ENCODE results near the gene MINDY1.

MINDY1 gene

DNA sequence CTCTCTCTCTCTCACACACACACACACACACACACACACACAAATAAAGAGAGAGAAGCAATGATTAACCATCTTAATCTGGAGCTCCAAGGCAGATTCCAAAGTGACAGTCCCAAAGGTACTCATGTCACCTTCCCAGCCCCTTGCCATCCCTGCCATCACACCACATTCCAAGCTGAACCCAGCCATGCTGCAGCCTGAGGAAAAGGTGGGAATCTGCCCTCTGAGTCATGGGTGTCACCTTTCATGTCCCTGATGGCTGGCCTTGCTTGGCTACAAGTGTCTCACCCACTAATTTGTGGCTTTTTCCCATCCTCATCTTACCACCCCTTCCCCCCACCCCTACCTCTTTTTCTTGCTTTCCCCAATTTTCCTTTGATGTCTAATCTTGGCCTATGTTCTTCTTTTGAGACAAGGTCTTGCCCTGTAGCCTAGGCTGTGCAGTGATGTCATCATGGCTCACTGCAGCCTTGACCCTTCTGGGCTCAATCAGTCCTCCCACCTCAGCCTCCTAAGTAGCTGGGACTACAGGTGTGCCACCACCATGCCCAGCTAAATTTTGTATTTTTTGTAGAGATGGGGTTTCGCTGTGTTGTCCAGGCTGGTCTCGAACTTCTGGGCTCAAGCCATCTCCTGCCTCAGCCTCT, 21.4 kb downstream of the MINDY1 start:
- DNase-seq (ENCODE audit: low read depth in 3 of 3), result no peak

DNA sequence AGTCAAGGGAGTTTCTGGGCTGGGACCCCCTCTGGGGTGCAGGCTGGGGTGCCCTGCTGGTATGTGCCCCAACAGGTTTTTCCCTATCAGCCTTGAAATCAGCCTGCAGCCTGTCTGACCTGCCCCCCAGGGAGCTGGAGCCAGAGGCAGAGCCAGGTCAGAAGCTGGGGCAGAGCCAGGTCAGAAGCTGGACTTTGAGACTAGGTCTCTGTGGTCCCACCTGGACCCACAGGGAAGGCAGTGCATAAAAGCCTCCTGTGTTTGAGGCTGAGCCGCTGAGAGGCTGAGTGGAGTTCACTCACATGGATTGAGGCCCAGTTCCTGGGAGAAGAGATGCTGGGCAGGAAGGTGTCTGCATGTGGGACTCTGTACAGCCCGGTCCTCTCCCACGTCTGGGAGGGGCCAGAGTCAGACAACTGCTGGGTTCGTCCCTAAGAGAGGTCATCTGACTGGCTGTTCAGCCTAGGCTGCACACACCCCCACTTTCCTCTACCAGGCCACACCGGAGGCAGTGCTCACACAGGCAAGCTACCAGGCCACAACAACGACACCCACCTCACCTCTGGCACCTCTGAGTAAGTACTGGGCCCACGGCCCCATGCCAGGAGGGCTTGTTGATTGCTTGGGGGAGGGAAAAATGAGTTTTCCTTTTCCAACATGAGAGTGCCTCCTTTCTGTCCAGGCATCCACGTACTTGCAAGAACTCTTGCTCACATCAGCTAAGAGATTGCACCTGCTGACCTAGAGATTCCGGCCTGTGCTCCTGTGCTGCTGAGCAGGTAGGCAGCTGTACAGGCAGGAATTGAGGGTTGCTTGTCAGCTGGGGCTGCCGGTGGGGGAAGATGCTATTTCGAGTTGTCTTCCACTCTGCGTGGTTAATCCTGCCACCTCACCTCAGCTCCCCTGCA, 24.6 kb downstream of the MINDY1 start, which contains the start of gene ANXA9:
ANXA9 (plus strand) TSS at position 488 of the 908 bp plus-strand sequence. CDS start 814 bp downstream, outside the sequence.
- DNase-seq (ENCODE audit: low read depth in 3 of 3), result no peak

GRCh38 chr1:150981177-150981804, 25.4 kb downstream of the MINDY1 start:
- no peak for DNase-seq (ENCODE audit: low read depth in 3 of 3)

- peak; percentile 78 to 86 (median 82) for DNase-seq (ENCODE audit: low read depth in 3 of 3)
Measured at GRCh38 chr1:150979092-150980056, 27.3 kb downstream of the MINDY1 start.

- peak; percentile 55 to 69 (median 56) for DNase-seq (ENCODE audit: low read depth in 3 of 3)
Measured at GRCh38 chr1:150976879-150977694, 29.6 kb downstream of the MINDY1 start.

DNA sequence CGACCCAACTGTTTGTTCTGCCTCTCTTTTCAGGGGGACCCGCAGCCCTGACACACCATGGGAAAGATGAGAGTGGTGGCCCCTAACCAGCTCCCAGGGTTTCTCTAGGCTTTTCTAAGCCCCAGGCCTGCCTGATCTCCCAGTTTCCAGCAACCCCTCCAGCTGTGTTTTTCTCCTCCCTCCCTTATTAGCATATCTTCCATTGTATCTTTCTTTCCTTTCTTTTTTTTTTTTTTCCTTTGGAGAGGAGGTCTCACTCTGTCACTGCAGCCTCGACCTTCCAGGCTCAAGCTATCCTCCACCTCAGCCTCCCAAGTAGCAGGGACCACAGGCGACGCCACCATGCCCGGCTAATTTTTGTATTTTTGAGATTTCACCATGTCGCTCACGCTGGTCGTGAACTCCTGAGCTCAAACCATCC, 30.3 kb downstream of the MINDY1 start:
- DNase-seq (ENCODE audit: low read depth in 3 of 3), result no peak

DNA sequence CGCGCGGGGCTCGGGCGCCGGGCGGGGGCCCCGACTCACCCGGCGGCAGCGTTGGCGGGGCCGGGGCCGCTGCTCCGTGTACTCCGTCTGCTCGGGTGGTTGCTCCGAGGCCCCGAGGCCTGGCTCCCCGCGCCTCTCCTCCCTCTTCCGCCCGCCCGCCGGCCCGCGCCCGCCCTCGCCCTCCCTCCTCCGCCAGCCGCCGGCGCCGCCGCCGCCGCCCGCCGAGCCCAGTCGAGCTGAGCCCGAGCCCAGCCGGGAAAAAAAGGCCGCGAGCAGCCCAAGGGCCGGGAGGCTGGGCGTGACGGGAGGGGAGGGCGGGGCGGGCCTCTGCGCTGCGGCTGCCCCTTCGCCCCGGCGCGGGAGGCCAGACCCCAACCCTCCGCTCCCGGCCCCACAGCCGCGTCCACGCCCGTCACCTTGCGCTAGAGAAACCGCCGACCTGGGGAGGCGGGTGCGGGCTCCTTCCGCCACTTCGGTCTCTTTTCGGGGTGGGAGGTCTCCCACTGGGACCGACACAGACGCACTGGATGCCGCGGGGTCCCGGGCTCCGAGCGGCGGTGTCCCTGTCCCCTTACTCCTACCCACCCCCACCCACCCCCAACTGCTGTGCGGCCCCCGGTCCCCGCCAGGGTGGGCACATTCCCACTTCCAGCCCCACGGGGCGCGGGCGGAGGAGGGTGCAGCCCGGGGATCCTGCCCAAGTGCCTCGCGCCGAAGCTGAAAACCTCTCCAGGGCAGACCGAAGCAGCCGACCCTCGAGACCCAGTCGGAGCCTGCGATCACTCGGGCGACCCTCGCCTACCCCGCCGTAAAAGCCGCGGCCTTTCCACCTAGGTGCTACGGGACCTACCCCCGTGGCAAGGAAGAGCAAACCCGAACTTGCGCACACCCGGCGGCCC, 31.9 kb downstream of the MINDY1 start, which contains the start of gene CERS2:
CERS2 (minus strand) TSS at position 256 of the 899 bp plus-strand sequence. CDS start 5,745 bp downstream, outside the sequence.
- DNase-seq (ENCODE audit: low read depth in 3 of 3), result peak; percentile 43 to 66 (median 47)

DNA sequence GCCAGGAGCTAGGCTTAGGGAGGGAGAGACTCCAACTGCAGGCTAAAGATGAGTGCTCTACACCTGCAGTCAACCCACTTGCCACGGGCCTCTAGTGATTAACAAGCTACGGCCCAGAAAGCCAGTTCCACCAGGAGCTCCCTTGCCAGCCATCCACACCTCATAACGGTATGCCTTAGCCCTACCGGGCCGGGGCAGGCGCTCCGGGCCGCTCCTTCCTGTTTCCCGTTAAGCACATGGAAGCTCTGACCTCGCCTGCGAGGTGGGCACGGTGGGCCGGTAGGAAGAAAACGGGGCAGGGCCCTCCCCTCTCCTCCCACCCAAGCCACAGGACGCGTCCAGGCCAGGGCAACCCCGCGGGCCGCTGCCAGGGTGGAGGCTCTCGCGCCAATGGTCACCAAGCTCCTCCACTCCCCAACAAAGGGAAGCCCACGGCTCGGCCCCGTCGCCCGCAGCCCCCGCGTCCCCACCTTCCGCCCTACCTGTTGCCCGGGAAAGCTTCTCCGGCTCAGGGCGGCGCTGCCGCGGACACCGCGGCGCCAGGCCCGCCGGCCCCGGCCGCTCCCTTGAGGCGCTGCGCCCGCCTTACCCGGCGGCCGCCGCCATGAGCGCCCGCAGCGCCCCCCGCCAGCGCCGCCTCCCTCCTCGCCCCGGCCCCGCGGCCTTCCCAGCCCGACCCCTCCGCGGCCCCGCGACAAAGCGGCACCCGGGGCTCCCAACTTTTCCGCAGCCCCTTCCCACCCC, 32.7 kb downstream of the MINDY1 start:
- peak in 1 of 3 donors; percentile 24 for DNase-seq (ENCODE audit: low read depth in 3 of 3)

DNA sequence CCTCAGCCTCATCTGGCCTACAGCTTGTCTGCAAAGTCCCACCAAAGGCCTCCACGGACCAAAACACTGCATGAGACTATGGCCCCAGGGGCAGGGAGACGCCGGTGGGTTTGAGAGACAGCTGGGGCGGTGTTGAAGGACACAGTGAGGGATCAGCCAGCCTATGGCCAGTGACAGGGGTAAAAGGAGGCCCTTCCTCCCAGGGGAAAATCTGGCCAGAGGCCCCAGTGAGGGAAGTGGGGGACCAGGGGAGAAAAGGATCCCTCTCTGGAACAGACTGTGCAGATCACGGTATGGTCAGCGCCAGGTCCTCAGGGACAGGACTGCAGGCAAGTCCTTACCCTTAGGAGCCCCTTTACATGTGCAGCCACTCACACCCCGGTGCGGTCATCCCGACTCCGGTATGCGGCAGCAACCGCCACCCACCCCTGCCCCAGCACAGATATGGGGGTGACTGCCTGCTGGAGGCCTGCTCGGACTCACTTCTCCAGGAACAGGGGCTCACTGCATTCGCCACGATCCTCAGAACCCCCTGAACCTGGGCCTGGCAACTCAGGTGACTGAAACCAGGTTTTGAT, 33.4 kb downstream of the MINDY1 start:
- DNase-seq (ENCODE audit: low read depth in 3 of 3), result peak in 1 of 3 donors; percentile 22

DNA sequence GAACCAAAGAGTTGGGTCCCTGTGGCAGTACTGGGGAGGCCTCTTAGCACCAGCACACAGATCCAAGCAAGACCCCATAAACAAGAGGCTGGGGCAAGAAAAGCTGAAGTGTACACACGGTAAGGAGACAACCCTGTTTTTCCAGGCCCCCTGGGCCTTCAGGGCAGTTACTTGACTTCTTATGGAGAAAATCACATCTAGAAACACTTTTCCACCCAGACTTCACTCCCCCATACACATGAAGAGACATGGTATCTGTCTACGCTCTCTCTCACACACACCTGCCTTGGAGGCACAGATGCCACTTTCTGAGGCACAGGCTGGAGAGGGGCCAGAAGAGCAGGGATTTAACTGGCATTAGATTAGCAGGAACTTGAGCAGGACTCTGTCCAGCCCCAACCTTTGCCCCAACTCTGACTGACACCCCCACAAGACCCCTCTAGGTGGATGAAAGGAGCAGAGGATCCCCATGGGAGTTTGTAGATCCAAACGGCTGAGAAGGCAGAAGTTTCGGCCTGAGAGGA, 34.2 kb downstream of the MINDY1 start:
- DNase-seq (ENCODE audit: low read depth in 3 of 3), result no peak

- no peak for DNase-seq (ENCODE audit: low read depth in 3 of 3)
Measured at GRCh38 chr1:150971583-150972416, 34.9 kb downstream of the MINDY1 start.

GRCh38 chr1:150970808-150971582, 35.7 kb downstream of the MINDY1 start:
- DNase-seq (ENCODE audit: low read depth in 3 of 3), result no peak

GRCh38 chr1:150969626-150970025, 37.1 kb downstream of the MINDY1 start:
- no peak for DNase-seq (ENCODE audit: low read depth in 3 of 3)

DNA sequence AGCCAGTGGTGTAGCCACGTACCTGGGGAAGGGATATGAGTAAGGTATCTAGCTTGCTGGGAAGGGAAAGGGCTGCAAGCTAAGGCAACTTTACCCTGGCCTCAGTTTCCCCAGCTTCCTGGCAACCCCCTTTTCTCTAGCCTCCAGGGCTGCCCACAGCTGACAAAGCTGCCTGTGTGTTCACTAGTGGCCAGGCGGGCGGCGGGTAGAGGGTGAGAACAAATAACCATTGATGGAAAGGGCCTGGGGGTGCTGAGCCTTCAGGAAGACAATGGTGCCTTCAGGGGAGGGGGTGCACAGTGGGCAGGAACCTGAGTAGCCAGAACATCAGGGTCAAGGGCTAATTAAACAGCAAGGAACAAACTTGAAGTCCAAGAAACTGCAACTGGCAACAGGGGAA, 38.2 kb downstream of the MINDY1 start:
- no peak for DNase-seq (ENCODE audit: low read depth in 3 of 3)

DNA sequence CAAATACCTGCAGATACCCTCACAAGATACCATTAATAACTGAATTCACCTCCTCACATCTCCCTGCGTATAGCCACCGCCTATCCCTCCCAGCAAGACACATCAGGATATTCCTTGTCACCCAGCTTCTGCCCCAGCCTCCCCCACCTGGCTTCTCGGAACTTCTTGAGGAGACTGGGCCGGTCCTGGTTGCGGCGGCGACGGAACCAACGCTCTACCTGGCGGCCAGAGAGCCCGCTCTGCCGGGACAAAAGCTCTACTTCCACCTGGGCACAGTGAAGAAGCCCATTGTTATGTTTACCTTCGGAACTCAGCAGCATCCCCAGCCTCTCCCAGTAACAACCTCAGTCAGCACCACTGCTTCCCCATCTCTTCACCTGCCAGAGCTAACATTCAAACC, 38.8 kb downstream of the MINDY1 start:
- no peak for DNase-seq (ENCODE audit: low read depth in 3 of 3)

DNA sequence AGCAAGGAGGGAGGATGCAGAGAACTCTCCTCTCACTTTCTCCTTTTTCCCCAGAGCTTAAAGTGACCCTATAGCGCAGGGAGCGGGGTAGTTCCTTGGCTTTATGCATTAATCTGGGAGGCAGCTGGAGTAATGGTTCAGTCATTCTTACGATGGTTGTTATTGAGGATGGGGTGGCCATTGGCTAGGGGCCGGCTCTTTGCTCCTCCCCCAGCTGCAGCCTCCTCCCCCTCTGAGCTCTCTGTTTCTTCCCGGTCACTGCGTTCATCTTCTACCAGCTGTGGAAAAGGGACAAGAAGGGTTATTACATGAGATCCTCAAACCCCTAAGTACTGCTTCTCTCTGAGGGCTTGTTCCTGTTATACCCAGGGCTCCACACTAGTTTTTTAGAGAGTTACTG, 40.7 kb downstream of the MINDY1 start:
- DNase-seq (ENCODE audit: low read depth in 3 of 3), result no peak

All from stimulated activated CD4-positive, alpha-beta T cell treated with anti-CD3 and anti-CD28 coated beads, TNF-alpha, amount 100 ng/mL, for 48 hours (primary cell).